Activated T-helper 1 cell treated with anti-CD3 and anti-CD28 coated beads, Interleukin-12 subunit alpha, Interleukin-12 subunit beta, Interleukin-2, Interleukin-4 antibody, amounts not matched to agents 30 ng/mL and 10 ng/mL and 1 ng/mL, durations not matched to agents 14 hours and 24 hours and 36 hours (primary cell): ENCODE results near the gene ZNF629. TPM values are rescaled to one million over a fixed set of nuclear protein-coding genes. Genes with fewer than 3 reads are reported as not detected.

Experiments
- DNase-seq: peaks from one replicate; pipeline ENCODE4 v3.0.0; 2021; ENCODE audit warnings: low spot score
- H3K27ac Mint-ChIP-seq: one replicate; pipeline ENCODE4 v1.8.0; 2021; ENCODE audit warnings: mild to moderate bottlenecking, mixed read lengths
- H3K27me3 Mint-ChIP-seq: one replicate; pipeline ENCODE4 v1.8.0; 2022; ENCODE audit warnings: mild to moderate bottlenecking, moderate library complexity, mixed read lengths; ENCODE audit not compliant: insufficient read depth
- H3K36me3 Mint-ChIP-seq: one replicate; pipeline ENCODE4 v1.8.0; 2021; ENCODE audit warnings: low read depth, mixed read lengths
- H3K4me1 Mint-ChIP-seq: one replicate; pipeline ENCODE4 v1.8.0; 2021; ENCODE audit warnings: low read depth, mixed read lengths
- H3K4me3 Mint-ChIP-seq: one replicate; pipeline ENCODE4 v1.8.0; 2021; ENCODE audit warnings: mild to moderate bottlenecking, moderate library complexity, mixed read lengths
- H3K9me3 Mint-ChIP-seq: one replicate; pipeline ENCODE4 v1.8.0; 2021; ENCODE audit warnings: mixed read lengths
- intact Hi-C: fragments of 100-400 bp; cut with micrococcal nuclease; formaldehyde crosslinking; loops from one replicate; pipeline ENCODE4 v1.15.1; 2024
- total RNA-seq: library from RNA; stranded (reverse); gene quantifications from 2 replicates; pipeline ENCODE4 v1.2.3, GENCODE V29; 2022

Gene ZNF629
- total RNA-seq, 1 donor from 2014 or later = 2.7 TPM

- Mint-ChIP-seq H3K27ac (no peak overlapping the region), H3K4me1 (peaks cover 4% of the 10 kb centered on the region), H3K9me3 (no peaks in the 10 kb centered on the region), H3K4me3 (no peak overlapping the region), H3K27me3 (no peaks in the 10 kb centered on the region), H3K36me3 (peaks cover 56% of the 10 kb centered on the region)
- intact Hi-C loops = no loop called here
- DNase-seq = no peak
Measured at GRCh38 chr16:30728899-30729672, 57.9 kb downstream of the ZNF629 start.

Other genes with a start within 250 kb of the ZNF629 start
- 17.9 and 21.2 TPM in 2 replicates for gene ZNF764, start 228.8 kb downstream of the ZNF629 start, total RNA-seq
- gene ZNF688, start 215.5 kb downstream of the ZNF629 start, total RNA-seq = 7.4 and 9.4 TPM in 2 replicates
- gene ZNF785, start 201.5 kb downstream of the ZNF629 start, total RNA-seq = 19.2 and 21.5 TPM in 2 replicates
- 14.7 TPM in 2 replicates for gene ZNF689, start 176.8 kb downstream of the ZNF629 start, total RNA-seq
- gene PRR14, start 136.2 kb downstream of the ZNF629 start, total RNA-seq = 91.9 and 97.4 TPM in 2 replicates
- gene FBRS, start 128.8 kb downstream of the ZNF629 start, total RNA-seq = 116 and 125 TPM in 2 replicates
- 91.1 and 93.4 TPM in 2 replicates for gene SRCAP, start 88.0 kb downstream of the ZNF629 start, total RNA-seq
- 42.4 and 43.6 TPM in 2 replicates for gene PHKG2, start 38.8 kb downstream of the ZNF629 start, total RNA-seq
- gene CFAP119, start 25.1 kb downstream of the ZNF629 start, total RNA-seq = 4.4 and 5.6 TPM in 2 replicates
- 98.2 and 98.5 TPM in 2 replicates for gene RNF40, start 24.9 kb downstream of the ZNF629 start, total RNA-seq
- 23.1 and 25.3 TPM in 2 replicates for gene BCL7C, start 106.9 kb upstream of the ZNF629 start, total RNA-seq
- 0.23 and 0.29 TPM in 2 replicates for gene CTF1, start 109.4 kb upstream of the ZNF629 start, total RNA-seq
- 32.7 and 33.2 TPM in 2 replicates for gene FBXL19, start 136.4 kb upstream of the ZNF629 start, total RNA-seq
- gene ORAI3, start 161.9 kb upstream of the ZNF629 start, total RNA-seq = 11.1 and 11.5 TPM in 2 replicates
- gene SETD1A, start 170.5 kb upstream of the ZNF629 start, total RNA-seq = 34.0 and 38.8 TPM in 2 replicates
- gene HSD3B7, start 198.0 kb upstream of the ZNF629 start, total RNA-seq = 2.1 and 3.3 TPM in 2 replicates
- gene STX1B, start 223.4 kb upstream of the ZNF629 start, total RNA-seq = 0.34 and 0.49 TPM in 2 replicates
- gene STX4, start 246.4 kb upstream of the ZNF629 start, total RNA-seq = 56.4 and 58.7 TPM in 2 replicates